SW 1271 (cell line): ENCODE data around the gene ABCC12.
A peak's percentile ranks its signal among the peaks of the same experiment; 100 is the strongest.

Experiments used
- DNase-seq, 2 experiments: peaks; one replicate each; lab custom pipeline; 2025; lab: John Stamatoyannopoulos, UW

Gene ABCC12

GRCh38 chr16:48131201-48131935, 24.4 kb downstream of the ABCC12 start:
- no peak for DNase-seq

DNA sequence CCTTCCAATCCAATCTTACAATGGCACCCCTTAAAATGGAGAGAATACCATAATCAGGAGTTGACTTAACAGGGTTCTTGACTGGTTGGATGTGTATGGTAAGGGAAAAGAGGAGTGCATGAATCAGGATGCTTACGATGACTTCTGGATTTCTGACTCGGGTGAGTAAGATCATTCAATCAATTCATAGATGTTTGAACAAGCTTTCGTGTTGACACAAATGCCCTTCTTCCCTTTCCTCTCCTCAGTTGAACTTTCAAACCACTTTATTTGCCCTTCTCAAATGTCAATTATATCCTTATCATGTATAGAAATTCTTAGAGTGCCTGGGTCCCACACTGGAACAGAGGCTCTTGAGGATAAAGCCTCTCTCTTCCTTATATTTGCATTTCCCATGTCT, 25.9 kb downstream of the ABCC12 start:
- no peak for DNase-seq

GRCh38 chr16:48128769-48129168, 27.0 kb downstream of the ABCC12 start:
- no peak for DNase-seq

GRCh38 chr16:48126801-48127644, 28.8 kb downstream of the ABCC12 start:
- DNase-seq = peak; percentile 53 to 75

- DNase-seq = no peak
Observed at GRCh38 chr16:48125888-48126287, 29.9 kb downstream of the ABCC12 start.

DNA sequence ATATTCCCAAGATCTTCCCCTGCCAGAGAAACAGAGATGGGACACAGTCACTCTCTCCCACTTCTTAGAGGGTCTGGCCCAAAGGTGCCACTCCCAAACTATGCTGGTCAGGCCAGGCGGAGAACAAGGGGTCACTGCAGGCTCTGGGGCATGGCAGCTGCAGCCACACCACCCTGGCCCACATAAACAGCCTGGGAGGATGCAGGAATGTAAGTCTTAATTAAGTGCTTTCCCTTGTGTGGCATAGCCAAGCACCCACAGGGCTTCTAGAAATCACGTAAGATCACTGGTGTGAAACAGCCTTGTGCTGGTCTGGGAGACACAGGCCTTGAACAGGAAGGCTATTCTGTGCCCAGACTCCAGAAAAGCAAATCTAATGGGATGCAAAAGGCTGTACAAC, 31.5 kb downstream of the ABCC12 start:
- no peak for DNase-seq

GRCh38 chr16:48123104-48123788, 32.5 kb downstream of the ABCC12 start:
- DNase-seq = peak; percentile 84 to 87

DNA sequence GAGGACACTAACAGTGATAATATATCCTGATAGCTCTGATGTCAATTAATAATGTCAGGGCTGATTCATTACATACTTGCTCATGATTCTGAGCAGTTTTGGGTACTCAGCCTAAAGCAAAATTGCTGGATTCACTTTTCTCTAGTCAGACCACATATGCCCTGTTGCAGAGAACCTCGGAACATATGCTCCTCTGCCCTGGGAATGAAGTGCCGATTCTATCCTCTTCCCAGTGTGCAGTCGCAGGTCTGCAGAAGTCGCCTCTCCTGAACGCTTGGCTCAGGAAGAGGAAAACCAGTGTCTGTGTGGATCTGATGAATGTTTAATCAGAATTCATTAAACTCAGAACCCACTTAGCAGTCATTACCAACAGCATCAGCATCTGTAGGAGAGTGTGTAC, 34.5 kb downstream of the ABCC12 start:
- DNase-seq = no peak

GRCh38 chr16:48118841-48119240, 37.0 kb downstream of the ABCC12 start:
- DNase-seq = no peak

DNA sequence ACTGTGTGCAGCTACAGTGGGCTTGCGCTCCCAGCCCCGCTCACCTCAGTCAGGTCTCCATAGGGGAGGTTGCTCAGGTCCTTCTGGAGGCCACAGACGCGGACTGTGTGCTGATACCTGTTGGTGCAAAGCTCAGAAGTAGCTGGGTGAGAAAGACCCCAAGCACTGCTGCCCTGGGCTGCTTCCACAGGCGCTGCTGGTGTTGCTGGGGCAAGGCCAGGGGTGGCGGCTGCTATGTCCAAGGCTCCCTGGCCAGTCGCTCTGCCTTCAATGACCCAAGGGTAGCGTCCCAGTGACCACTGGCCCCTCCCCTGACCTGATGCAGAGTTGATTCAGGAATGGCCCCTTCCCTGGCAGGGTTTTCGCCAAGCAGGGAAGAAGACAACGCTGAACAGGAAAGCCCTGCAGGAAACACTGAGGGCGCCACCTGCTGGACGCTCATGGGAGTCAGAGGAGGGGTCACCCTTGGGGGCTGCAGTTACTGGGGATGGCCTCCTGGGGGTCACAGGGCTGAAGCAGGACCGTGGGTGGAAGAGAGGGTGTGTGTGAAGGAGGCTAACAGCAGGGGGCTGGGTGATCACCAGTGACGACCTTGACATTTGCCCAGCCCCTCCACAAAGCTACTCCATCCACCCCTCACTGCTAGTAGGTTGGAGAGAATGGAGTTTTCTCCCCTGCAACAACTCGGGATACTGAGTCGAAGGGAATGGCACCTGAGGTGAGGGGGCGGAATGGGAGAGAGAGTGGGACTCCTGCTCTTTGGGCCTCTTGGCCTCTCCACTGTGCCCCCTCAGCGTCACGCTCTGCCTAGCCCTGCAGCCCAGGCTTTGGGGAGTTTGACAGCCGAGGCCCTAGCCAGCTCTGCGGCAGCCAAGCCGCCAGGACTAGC, 38.3 kb downstream of the ABCC12 start:
- DNase-seq = peak in 1 of 2 experiments; percentile 31

DNA sequence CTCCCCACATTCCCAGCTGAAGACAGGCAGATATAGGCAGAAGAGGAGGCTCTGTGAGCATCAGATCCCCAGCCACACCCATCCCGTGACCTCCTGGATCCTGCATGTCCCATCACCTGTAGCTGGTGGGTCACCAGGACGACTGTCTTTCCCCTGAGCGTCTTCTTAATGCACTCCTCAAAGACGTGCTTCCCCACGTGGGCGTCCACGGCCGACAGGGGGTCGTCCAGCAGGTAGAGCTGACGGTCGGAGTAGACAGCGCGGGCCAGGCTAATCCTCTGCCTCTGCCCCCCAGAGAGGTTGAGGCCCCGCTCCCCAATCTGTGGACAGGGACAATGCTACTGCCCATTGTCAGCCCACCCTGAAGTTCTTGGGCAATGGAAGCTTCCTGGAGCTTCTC, 40.5 kb downstream of the ABCC12 start:
- DNase-seq = no peak

- DNase-seq = no peak
Observed at GRCh38 chr16:48114410-48114809, 41.4 kb downstream of the ABCC12 start.

GRCh38 chr16:48113471-48113870, 42.3 kb downstream of the ABCC12 start:
- no peak for DNase-seq

- DNase-seq = no peak
Observed at GRCh38 chr16:48113001-48113400, 42.8 kb downstream of the ABCC12 start.

- no peak for DNase-seq
Observed at GRCh38 chr16:48112600-48112999, 43.2 kb downstream of the ABCC12 start.

DNA sequence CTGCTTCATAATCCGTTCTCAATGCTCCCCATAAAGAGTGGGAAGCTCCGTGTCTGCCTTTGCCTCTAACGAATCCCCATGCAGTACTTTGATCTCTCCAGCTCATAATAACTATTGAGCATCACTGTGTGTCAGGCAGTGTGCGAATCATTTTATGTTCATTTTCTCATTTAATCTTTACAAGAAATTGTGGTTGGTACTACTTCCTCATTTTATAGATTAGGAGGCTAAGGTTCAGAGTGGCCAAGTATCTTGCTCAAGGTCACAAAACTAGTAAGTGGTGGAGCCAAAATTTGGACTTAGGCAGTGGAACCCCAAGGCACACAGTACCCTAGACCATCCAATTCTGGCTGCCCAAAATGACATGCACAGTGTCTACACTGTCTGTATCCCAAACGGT, 44.8 kb downstream of the ABCC12 start:
- DNase-seq = no peak

DNA sequence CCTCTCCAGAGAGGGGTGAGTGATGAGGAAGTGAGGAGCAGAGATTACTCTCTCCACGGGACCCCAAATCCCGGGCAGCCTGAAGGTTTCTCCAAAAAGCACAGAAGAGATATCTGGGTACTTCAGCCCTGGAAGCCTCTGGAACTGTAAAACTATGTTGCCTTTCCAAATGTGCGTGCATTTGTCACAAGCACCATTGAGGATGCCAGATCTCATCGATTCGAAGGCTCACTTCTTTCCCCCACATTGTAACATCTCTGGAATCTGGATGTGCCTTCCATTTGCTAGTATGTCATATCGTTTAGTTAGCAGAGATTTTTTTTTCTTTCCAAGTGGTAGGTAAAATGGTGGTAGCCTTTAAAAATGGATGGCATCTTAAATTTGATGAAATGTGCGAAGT, 45.8 kb downstream of the ABCC12 start:
- DNase-seq = no peak

GRCh38 chr16:48109475-48109874, 46.3 kb downstream of the ABCC12 start:
- DNase-seq = no peak

- no peak for DNase-seq
Observed at GRCh38 chr16:48106446-48106845, 49.3 kb downstream of the ABCC12 start.
